ENCODE results near the gene ZNF664.

DNA sequence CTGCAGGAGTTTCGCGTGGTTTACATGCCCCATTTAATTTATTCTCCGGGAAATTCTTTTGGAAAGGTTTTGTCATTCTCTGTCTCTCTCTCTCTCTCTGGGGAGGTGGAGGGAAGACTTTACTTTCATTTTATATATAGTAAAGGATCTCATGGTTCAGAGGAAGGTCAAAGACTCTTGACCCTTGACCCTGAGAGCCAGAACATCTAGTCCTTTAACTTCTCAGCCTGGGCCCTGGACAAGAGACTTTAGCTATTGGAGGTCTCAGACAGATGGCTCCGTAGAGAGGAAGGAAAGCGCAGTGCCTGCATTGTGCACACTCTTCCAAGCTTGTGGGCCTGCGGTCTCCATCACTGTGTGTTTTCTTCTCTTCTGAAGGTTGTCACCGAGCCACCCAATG is 44.1 kb upstream of the ZNF664 start:
- TF ChIP-seq TEAD4 (IDR thresholded peaks at IDR 0.05; ENCODE audit: low read length) (no peak), TEAD4 (CRISPR knock-in tag; IDR thresholded peaks at IDR 0.05; ENCODE audit: borderline replicate concordance) (no peak), EP300 (IDR thresholded peaks at IDR 0.05; ENCODE audit: low read length) (no peak), NCOA6 (IDR thresholded peaks at IDR 0.05) (no peak), MYNN (IDR thresholded peaks at IDR 0.05) (no peak), MYNN (CRISPR knock-in tag; IDR thresholded peaks at IDR 0.05) (no peak), ZNF217 (CRISPR knock-in tag; IDR thresholded peaks at IDR 0.05) (no peak), ARID3A (IDR thresholded peaks at IDR 0.05; ENCODE audit: borderline replicate concordance, low read depth, low read length) (no peak), STAT5B (CRISPR knock-in tag; IDR thresholded peaks at IDR 0.05) (no peak)
- TF ChIP-seq, protein P1, sequence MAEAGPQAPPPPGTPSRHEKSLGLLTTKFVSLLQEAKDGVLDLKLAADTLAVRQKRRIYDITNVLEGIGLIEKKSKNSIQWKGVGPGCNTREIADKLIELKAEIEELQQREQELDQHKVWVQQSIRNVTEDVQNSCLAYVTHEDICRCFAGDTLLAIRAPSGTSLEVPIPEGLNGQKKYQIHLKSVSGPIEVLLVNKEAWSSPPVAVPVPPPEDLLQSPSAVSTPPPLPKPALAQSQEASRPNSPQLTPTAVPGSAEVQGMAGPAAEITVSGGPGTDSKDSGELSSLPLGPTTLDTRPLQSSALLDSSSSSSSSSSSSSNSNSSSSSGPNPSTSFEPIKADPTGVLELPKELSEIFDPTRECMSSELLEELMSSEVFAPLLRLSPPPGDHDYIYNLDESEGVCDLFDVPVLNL (CRISPR knock-in tag; IDR thresholded peaks at IDR 0.05; ENCODE audit: low read depth), result no peak
- TF ChIP-seq, protein P2, sequence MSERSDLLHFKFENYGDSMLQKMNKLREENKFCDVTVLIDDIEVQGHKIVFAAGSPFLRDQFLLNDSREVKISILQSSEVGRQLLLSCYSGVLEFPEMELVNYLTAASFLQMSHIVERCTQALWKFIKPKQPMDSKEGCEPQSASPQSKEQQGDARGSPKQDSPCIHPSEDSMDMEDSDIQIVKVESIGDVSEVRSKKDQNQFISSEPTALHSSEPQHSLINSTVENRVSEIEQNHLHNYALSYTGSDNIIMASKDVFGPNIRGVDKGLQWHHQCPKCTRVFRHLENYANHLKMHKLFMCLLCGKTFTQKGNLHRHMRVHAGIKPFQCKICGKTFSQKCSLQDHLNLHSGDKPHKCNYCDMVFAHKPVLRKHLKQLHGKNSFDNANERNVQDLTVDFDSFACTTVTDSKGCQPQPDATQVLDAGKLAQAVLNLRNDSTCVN (CRISPR knock-in tag; IDR thresholded peaks at IDR 0.05), result no peak
